Panc1 (cell line): ENCODE measurements around the gene PLK3. TPM values are rescaled to one million over a fixed set of nuclear protein-coding genes. Genes with fewer than 3 reads are reported as not detected.

Experiments used
- ATAC-seq: fragments of 200-7000 bp; cut with Tn5 transposase; 2 replicates; pipeline ENCODE4 v1.9.1; 2020; ENCODE audit warnings: mild to moderate bottlenecking, moderate library complexity
- BruUV-seq: library from RNA; stranded (reverse); fragments of 400-500 nt; replicated peaks from 2 replicates; lab custom pipeline; 2021; lab: Mats Ljungman, UMichigan
- CTCF ChIA-PET: fragments of 300-600 bp; sonication (Branson Sonifier 250); formaldehyde crosslinking; loops from one replicate; lab custom pipeline; 2022; ENCODE audit warnings: antibody characterized with exemption; lab: Charles Lee
- POLR2A ChIA-PET: fragments of 300-600 bp; sonication (Branson Sonifier 250); formaldehyde crosslinking; loops from one replicate; lab custom pipeline; 2022; ENCODE audit warnings: antibody characterized with exemption; lab: Charles Lee
- DNase-seq: peaks from one replicate; pipeline ENCODE4 v3.0.0-alpha.2; 2010; ENCODE audit warnings: low read depth, low spot score
- H3K27ac ChIP-seq: 2 replicates; pipeline ENCODE4 v1.5.1; 2011; ENCODE audit warnings: mild to moderate bottlenecking, low read length, inconsistent platforms
- H3K27me3 ChIP-seq: fragments of 200-500 bp; sonication (Bioruptor generic); 2 replicates; pipeline ENCODE4 v1.6.0; 2014; ENCODE audit warnings: low read length, inconsistent platforms; ENCODE audit not compliant: control insufficient read depth, insufficient read depth
- H3K36me3 ChIP-seq: fragments of 200-500 bp; sonication (Bioruptor generic); 2 replicates; pipeline ENCODE4 v1.5.1; 2014; ENCODE audit warnings: inconsistent platforms, mild to moderate bottlenecking, low read length, moderate library complexity; ENCODE audit not compliant: control insufficient read depth, insufficient read depth
- H3K4me1 ChIP-seq: 2 replicates; pipeline ENCODE4 v1.5.1; 2011; ENCODE audit warnings: inconsistent platforms, mild to moderate bottlenecking, low read length, moderate library complexity; ENCODE audit not compliant: control insufficient read depth, insufficient read depth
- H3K4me3 ChIP-seq, 2 experiments: 2 replicates each; pipeline ENCODE4 v1.5.1; 2011 to 2012; ENCODE audit warnings: low read depth in 2 of 2, low read length in 2 of 2, mild to moderate bottlenecking in 2 of 2, inconsistent platforms in 1 of 2, moderate library complexity in 1 of 2
- H3K9me3 ChIP-seq: fragments of 200-500 bp; sonication (Bioruptor generic); 2 replicates; pipeline ENCODE4 v1.5.1; 2014; ENCODE audit warnings: low read depth, mild to moderate bottlenecking, inconsistent platforms, low read length, moderate library complexity; ENCODE audit not compliant: control insufficient read depth, insufficient read depth
- CTCF ChIP-seq: fragments of 450-650 bp; IDR thresholded peaks from 2 replicates; pipeline ENCODE4 v1.5.1; 2017; ENCODE audit warnings: mild to moderate bottlenecking
- POLR2AphosphoS5 ChIP-seq: IDR thresholded peaks from 2 replicates; pipeline ENCODE4 v1.6.1; 2012; ENCODE audit warnings: mild to moderate bottlenecking, low read depth, low read length, moderate library complexity
- REST ChIP-seq, 2 experiments: IDR thresholded peaks; 2 replicates each; pipeline ENCODE4 v1.6.1; 2011 to 2012; ENCODE audit warnings: low read depth in 2 of 2, control low read depth in 1 of 2, low read length in 1 of 2, mild to moderate bottlenecking in 1 of 2, moderate library complexity in 1 of 2; ENCODE audit not compliant: insufficient read depth in 1 of 2
- SIN3A ChIP-seq: IDR thresholded peaks from 2 replicates; pipeline ENCODE4 v1.6.1; 2012; ENCODE audit warnings: low read depth, mild to moderate bottlenecking, low read length, moderate library complexity, borderline replicate concordance; ENCODE audit not compliant: insufficient read depth
- TCF7L2 ChIP-seq: IDR thresholded peaks from 2 replicates; pipeline ENCODE4 v1.6.1; 2011; ENCODE audit warnings: mild to moderate bottlenecking, low read depth, low read length, inconsistent platforms
- in situ Hi-C: cut with HindIII; loops from 2 replicates; pipeline ENCODE4 v1.10.0; 2016; ENCODE audit warnings: low sequenced_read_pairs, low pct_unique_long_range_greater_than_20kb
- intact Hi-C: fragments of 100-400 bp; cut with micrococcal nuclease; formaldehyde crosslinking; loops from one replicate; pipeline ENCODE4 v1.10.0; 2022; ENCODE audit not compliant: unreplicated experiment
- total RNA-seq: library from RNA; stranded (reverse); gene quantifications from one replicate; pipeline ENCODE4 v1.2.1, GENCODE V29; 2021; ENCODE audit not compliant: unreplicated experiment

Gene PLK3
- total RNA-seq, 1 experiment from 2014 or later, result 13.7 TPM

DNA sequence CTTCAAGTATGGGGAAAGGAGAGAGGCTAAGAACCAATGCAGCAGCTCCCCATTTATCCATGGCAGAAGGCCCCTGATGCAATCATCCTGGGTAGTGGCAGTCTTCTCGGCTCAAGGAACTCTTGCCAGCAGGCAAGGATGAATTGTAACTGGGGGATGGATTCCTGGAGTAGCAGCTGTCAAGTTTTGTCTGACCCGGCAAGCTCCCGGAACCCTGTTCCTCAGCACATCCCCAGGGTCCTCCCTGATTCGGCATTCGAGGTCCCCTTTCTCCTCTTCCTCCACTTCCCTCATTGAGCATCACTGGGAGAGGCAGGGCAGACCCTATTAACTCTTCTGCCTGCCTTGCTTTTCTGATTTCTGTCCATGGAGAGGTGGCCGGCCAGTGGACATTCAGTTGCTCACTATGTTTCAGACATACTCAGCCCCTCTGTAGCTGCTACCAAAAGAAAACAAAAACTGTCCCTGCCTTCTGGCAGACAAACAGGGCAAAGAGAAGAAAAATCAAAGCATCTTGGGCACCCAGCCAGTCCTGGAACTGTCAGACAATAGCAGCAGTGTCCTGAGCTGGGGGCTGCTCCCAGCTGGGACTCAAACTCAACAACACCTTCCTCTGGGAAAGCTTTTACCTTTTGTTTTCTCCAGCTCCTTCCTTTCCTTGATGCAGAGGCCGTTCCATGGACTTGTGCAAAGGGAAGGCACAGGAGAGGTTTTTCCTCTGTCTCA, 48.4 kb downstream of the PLK3 start:
- DNase-seq (no peak), ATAC-seq (no peak)
- H3K4me1 ChIP-seq, result no peaks in the 10 kb centered on the region
- in situ Hi-C loops, result no loop called here
- POLR2A ChIA-PET, result interaction anchor here (0.5 kb wide), 1 partner anchor 543 kb away, joined by 5 read pairs; no protein-coding TSS in a partner anchor
- intact Hi-C loops, result no loop called here
- H3K27ac ChIP-seq, result no peak overlapping the region
- no peak for TF ChIP-seq REST (IDR thresholded peaks at IDR 0.05; ENCODE audit: insufficient read depth in 1 of 2, low read depth in 2 of 2, low read length in 1 of 2)
- no peak for TF ChIP-seq POLR2AphosphoS5
- no peak for TF ChIP-seq SIN3A
- no peak for TF ChIP-seq CTCF
- no peak for TF ChIP-seq TCF7L2
- H3K27me3 ChIP-seq, result no peaks in the 10 kb centered on the region
- no peak overlapping the region for H3K4me3 ChIP-seq
- BruUV-seq, result no TSS peak
- no peaks in the 10 kb centered on the region for H3K36me3 ChIP-seq
- CTCF ChIA-PET, result interaction anchor here (0.6 to 1.1 kb wide), 2 partner anchors 12 to 93 kb away, joined by 3 to 7 read pairs; no protein-coding TSS in a partner anchor
- H3K9me3 ChIP-seq, result no peaks in the 10 kb centered on the region

- DNase-seq (no peak), ATAC-seq (no peak)
- no peak overlapping the region for H3K27ac ChIP-seq
- no peak for TF ChIP-seq TCF7L2
- no peak for TF ChIP-seq SIN3A
- BruUV-seq, result no TSS peak
- intact Hi-C loops (no loop called here), in situ Hi-C loops (no loop called here)
- no peaks in the 10 kb centered on the region for H3K9me3 ChIP-seq
- no peaks in the 10 kb centered on the region for H3K36me3 ChIP-seq
- no peaks in the 10 kb centered on the region for H3K27me3 ChIP-seq
- POLR2A ChIA-PET, result no interaction called here
- H3K4me3 ChIP-seq, result no peak overlapping the region
- CTCF ChIA-PET, result interaction anchor here (1.1 kb wide), 1 partner anchor 13 kb away, joined by 3 read pairs; no protein-coding TSS in a partner anchor
- no peaks in the 10 kb centered on the region for H3K4me1 ChIP-seq
These were observed 49.5 kb downstream of the PLK3 start for GRCh38 chr1:44849575-44850132.
